Karpas-422 (cell line): ENCODE measurements around the gene NCSTN. TPM values are rescaled to one million over a fixed set of nuclear protein-coding genes. Genes with fewer than 3 reads are reported as not detected.
A peak's percentile ranks its signal among the peaks of the same experiment; 100 is the strongest.

Experiments
- DNase-seq: peaks from one replicate; pipeline ENCODE4 v3.0.0-alpha.2; 2015
- H2AFZ ChIP-seq: fragments of 200-600 bp; sonication (generic); 2 replicates; pipeline ENCODE4 v1.6.1; 2014; ENCODE audit warnings: antibody characterized with exemption, low read length, mixed read lengths
- H3K27ac ChIP-seq: fragments of 200-600 bp; sonication (generic); 2 replicates; pipeline ENCODE4 v1.5.1; 2014; ENCODE audit warnings: mild to moderate bottlenecking, low read length, moderate library complexity
- H3K27me3 ChIP-seq: fragments of 200-600 bp; sonication (generic); 2 replicates; pipeline ENCODE4 v1.6.1; 2014; ENCODE audit warnings: low read length, mixed read lengths
- H3K36me3 ChIP-seq: fragments of 200-600 bp; sonication (generic); 2 replicates; pipeline ENCODE4 v1.6.1; 2014; ENCODE audit warnings: low read length, mixed read lengths; ENCODE audit not compliant: insufficient read depth
- H3K4me1 ChIP-seq: fragments of 200-600 bp; sonication (generic); 2 replicates; pipeline ENCODE4 v1.6.1; 2014; ENCODE audit warnings: mild to moderate bottlenecking, low read length, mixed read lengths
- H3K4me2 ChIP-seq: fragments of 200-600 bp; sonication (generic); 2 replicates; pipeline ENCODE4 v1.6.1; 2014; ENCODE audit warnings: low read length, low read depth, mild to moderate bottlenecking; ENCODE audit not compliant: poor library complexity, severe bottlenecking
- H3K4me3 ChIP-seq: fragments of 200-600 bp; sonication (generic); 2 replicates; pipeline ENCODE4 v1.5.1; 2014; ENCODE audit warnings: mild to moderate bottlenecking, antibody characterized with exemption, low read length, mixed read lengths
- H3K79me2 ChIP-seq: fragments of 200-600 bp; sonication (generic); 2 replicates; pipeline ENCODE4 v1.6.1; 2014; ENCODE audit warnings: mild to moderate bottlenecking, low read length, mixed read lengths
- H3K9ac ChIP-seq: fragments of 200-600 bp; sonication (generic); 2 replicates; pipeline ENCODE4 v1.6.0; 2014; ENCODE audit warnings: low read length
- H3K9me2 ChIP-seq: fragments of 200-600 bp; sonication (generic), shearing (Covaris generic); replicated peaks from 2 replicates; pipeline ENCODE4 v1.6.0; 2014; ENCODE audit warnings: mild to moderate bottlenecking, low read length, moderate library complexity; ENCODE audit not compliant: insufficient read depth
- H3K9me3 ChIP-seq: fragments of 300-700, 200-600 bp; sonication (generic); 2 replicates; pipeline ENCODE4 v1.6.1; 2014; ENCODE audit warnings: low read length, mixed read lengths
- H4K20me1 ChIP-seq: fragments of 200-600 bp; sonication (generic); 2 replicates; pipeline ENCODE4 v1.6.1; 2014; ENCODE audit warnings: mild to moderate bottlenecking, antibody characterized with exemption, low read length, low read depth; ENCODE audit not compliant: insufficient read depth
- total RNA-seq: library from RNA; depleted of rRNA; stranded (reverse); fragments of >200 nt; shearing (Covaris generic); gene quantifications from 2 replicates; pipeline ENCODE4 v1.2.3, GENCODE V29; 2014; ENCODE audit warnings: low replicate concordance

The NCSTN gene
- total RNA-seq, 1 experiment from 2014 or later: 76.9 TPM

GRCh38 chr1:160399544-160400222 lies 56.5 kb downstream of the NCSTN start:
- no peaks in the 10 kb centered on the region for H3K4me1 ChIP-seq
- no peak overlapping the region for H3K27ac ChIP-seq
- no peak overlapping the region for H2AFZ ChIP-seq
- peak; percentile 19 for DNase-seq
- H3K9me3 ChIP-seq: no peaks in the 10 kb centered on the region
- no peaks in the 10 kb centered on the region for H3K27me3 ChIP-seq
- H3K4me2 ChIP-seq: no peak overlapping the region
- H3K9ac ChIP-seq: no peak overlapping the region
- no peaks in the 10 kb centered on the region for H4K20me1 ChIP-seq
- H3K36me3 ChIP-seq: no peaks in the 10 kb centered on the region
- no peaks in the 10 kb centered on the region for H3K79me2 ChIP-seq
- no peak overlapping the region for H3K4me3 ChIP-seq
- no peaks in the 10 kb centered on the region for H3K9me2 ChIP-seq

GRCh38 chr1:160400223-160400645 lies 57.1 kb downstream of the NCSTN start, which contains the start of gene VANGL2:
VANGL2 (plus strand) TSS chr1:160400564; CDS start chr1:160415838, 15,274 bp downstream.
- Histone ChIP-seq H2AFZ (no peak within 1 kb of the TSS), H3K36me3 (no peaks in the 10 kb centered on the region), H3K27ac (no peak within 1 kb of the TSS), H3K27me3 (no peaks in the 10 kb centered on the region), H3K4me3 (no peak within 1 kb of the TSS), H4K20me1 (no peaks in the 10 kb centered on the region), H3K4me2 (no peak within 1 kb of the TSS), H3K4me1 (no peaks in the 10 kb centered on the region), H3K9ac (no peak within 1 kb of the TSS), H3K9me2 (no peaks in the 10 kb centered on the region), H3K79me2 (no peaks in the 10 kb centered on the region), H3K9me3 (no peaks in the 10 kb centered on the region)
- DNase-seq: no peak

- Histone ChIP-seq H3K4me1 (no peaks in the 10 kb centered on the region), H3K9me2 (no peaks in the 10 kb centered on the region), H3K4me3 (no peak overlapping the region), H4K20me1 (no peaks in the 10 kb centered on the region), H3K27me3 (no peaks in the 10 kb centered on the region), H3K36me3 (no peaks in the 10 kb centered on the region), H3K9ac (no peak overlapping the region), H2AFZ (no peak overlapping the region), H3K27ac (no peak overlapping the region), H3K9me3 (no peaks in the 10 kb centered on the region), H3K79me2 (no peaks in the 10 kb centered on the region), H3K4me2 (no peak overlapping the region)
- DNase-seq: peak; percentile 37
Observed at GRCh38 chr1:160400646-160401486, 57.7 kb downstream of the NCSTN start.

- Histone ChIP-seq H3K27ac (no peak overlapping the region), H3K4me2 (no peak overlapping the region), H3K9me3 (no peaks in the 10 kb centered on the region), H3K9me2 (no peaks in the 10 kb centered on the region), H3K36me3 (no peaks in the 10 kb centered on the region), H3K27me3 (no peaks in the 10 kb centered on the region), H3K4me3 (no peak overlapping the region), H3K79me2 (no peaks in the 10 kb centered on the region), H4K20me1 (no peaks in the 10 kb centered on the region), H3K9ac (no peak overlapping the region), H3K4me1 (no peaks in the 10 kb centered on the region), H2AFZ (no peak overlapping the region)
- DNase-seq: peak; percentile 34
Observed at GRCh38 chr1:160401487-160401805, 58.3 kb downstream of the NCSTN start.

GRCh38 chr1:160402001-160402795 lies 59.0 kb downstream of the NCSTN start:
- Histone ChIP-seq H3K27ac (no peak overlapping the region), H3K4me3 (no peak overlapping the region)

DNA sequence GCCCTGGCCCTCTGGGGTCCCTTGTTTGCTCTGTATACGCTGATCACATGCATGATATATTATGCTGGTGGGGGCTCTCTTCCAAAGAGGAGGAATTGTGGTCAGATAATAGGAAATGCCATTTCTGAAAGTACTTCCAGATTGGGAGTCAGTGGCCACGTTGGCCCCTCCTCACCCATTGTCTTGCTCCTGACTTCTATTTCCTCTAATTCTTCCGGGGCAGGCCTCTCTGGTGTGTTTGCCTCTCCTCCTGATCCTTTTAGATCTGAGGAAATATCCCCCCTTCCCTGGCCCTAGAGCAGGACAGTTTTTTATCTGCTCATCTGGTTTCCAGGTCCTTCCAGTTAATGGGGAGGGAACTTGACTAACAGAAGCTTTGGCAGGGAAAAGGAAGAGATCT lies 60.1 kb downstream of the NCSTN start:
- no peaks in the 10 kb centered on the region for H3K9me3 ChIP-seq
- DNase-seq: peak; percentile 29
- H3K4me1 ChIP-seq: no peaks in the 10 kb centered on the region
- H3K4me2 ChIP-seq: no peak overlapping the region
- H3K27me3 ChIP-seq: no peaks in the 10 kb centered on the region
- no peak overlapping the region for H3K9ac ChIP-seq
- H4K20me1 ChIP-seq: no peaks in the 10 kb centered on the region
- H3K27ac ChIP-seq: no peak overlapping the region
- no peak overlapping the region for H2AFZ ChIP-seq
- H3K9me2 ChIP-seq: no peaks in the 10 kb centered on the region
- H3K36me3 ChIP-seq: no peaks in the 10 kb centered on the region
- H3K4me3 ChIP-seq: no peak overlapping the region
- no peaks in the 10 kb centered on the region for H3K79me2 ChIP-seq

More at GRCh38 chr1:160402001-160402795, 59.0 kb downstream of the NCSTN start:
- Histone ChIP-seq H4K20me1 (no peaks in the 10 kb centered on the region), H3K4me2 (no peak overlapping the region), H3K9ac (no peak overlapping the region), H3K9me2 (no peaks in the 10 kb centered on the region), H3K36me3 (no peaks in the 10 kb centered on the region), H2AFZ (no peak overlapping the region), H3K79me2 (no peaks in the 10 kb centered on the region), H3K9me3 (no peaks in the 10 kb centered on the region), H3K27me3 (no peaks in the 10 kb centered on the region), H3K4me1 (no peaks in the 10 kb centered on the region)
- peak; percentile 37 for DNase-seq

- H3K79me2 ChIP-seq: no peaks in the 10 kb centered on the region
- no peaks in the 10 kb centered on the region for H3K9me3 ChIP-seq
- no peaks in the 10 kb centered on the region for H4K20me1 ChIP-seq
- no peak overlapping the region for H2AFZ ChIP-seq
- DNase-seq: no peak
- H3K9me2 ChIP-seq: no peaks in the 10 kb centered on the region
- no peaks in the 10 kb centered on the region for H3K4me1 ChIP-seq
- no peak overlapping the region for H3K4me3 ChIP-seq
- H3K27me3 ChIP-seq: no peaks in the 10 kb centered on the region
- H3K4me2 ChIP-seq: no peak overlapping the region
- H3K9ac ChIP-seq: no peak overlapping the region
- no peaks in the 10 kb centered on the region for H3K36me3 ChIP-seq
- no peak overlapping the region for H3K27ac ChIP-seq
Observed at GRCh38 chr1:160404094-160404493, 60.9 kb downstream of the NCSTN start.

DNA sequence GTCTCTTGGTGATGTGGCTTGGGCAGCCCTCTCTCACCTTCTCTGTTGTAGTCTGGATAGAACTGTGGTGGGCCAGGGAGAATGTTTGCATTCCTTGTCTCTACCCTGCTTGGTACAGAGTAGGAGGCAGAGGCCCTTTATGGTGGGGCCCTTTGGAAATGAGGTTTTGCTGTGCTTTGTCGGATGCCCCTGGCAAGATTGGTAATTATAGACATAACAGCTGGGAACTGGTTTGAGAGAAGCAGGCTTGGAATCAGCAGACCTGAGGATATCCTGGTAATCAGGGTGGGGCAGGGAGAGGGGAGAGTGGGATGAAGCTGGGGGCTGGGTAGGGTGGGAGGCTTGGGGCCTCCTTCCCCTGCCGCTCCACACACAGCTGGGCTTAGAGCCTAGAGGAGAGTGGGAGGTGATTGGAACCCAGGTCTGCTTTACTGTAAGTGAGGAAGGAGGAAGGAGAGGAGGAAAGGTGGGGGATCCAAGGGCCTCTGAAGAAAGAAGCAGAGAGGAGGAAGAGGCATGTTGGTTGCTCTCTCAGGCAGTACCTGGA lies 62.2 kb downstream of the NCSTN start:
- no peak overlapping the region for H3K27ac ChIP-seq
- H3K36me3 ChIP-seq: no peaks in the 10 kb centered on the region
- H3K4me1 ChIP-seq: no peaks in the 10 kb centered on the region
- H4K20me1 ChIP-seq: no peaks in the 10 kb centered on the region
- H3K9me3 ChIP-seq: no peaks in the 10 kb centered on the region
- no peaks in the 10 kb centered on the region for H3K27me3 ChIP-seq
- H3K9ac ChIP-seq: no peak overlapping the region
- no peak overlapping the region for H2AFZ ChIP-seq
- no peak overlapping the region for H3K4me2 ChIP-seq
- no peaks in the 10 kb centered on the region for H3K9me2 ChIP-seq
- DNase-seq: no peak
- no peaks in the 10 kb centered on the region for H3K79me2 ChIP-seq
- no peak overlapping the region for H3K4me3 ChIP-seq
